ENCODE measurements around the gene METTL9.

Gene METTL9

DNA sequence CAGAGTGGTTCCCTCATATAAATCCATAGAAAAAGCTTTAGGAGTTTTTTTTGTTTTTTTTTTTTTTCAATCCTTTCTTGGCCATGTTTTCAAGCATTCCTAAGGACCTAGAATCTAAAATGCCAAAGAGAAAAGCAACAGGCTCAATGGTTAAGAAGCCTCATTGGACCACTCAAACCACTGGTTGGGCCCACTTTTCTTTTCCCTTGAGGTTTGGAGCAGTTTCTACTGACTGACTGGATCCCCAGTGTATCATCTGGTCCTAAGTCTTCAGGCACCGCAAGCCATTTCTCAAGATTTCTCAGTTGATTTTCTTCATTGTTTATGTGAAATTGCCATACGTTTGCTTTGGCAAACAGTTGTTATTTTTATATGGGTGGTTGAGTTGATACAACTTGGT lies 14.4 kb downstream of the METTL9 start:
- in situ Hi-C loops (cut with HindIII; ENCODE audit: low sequenced_read_pairs): no loop called here
- DNase-seq (ENCODE audit: low read depth, low spot score): peak; percentile 6
- no peak overlapping the region for H3K4me3 ChIP-seq (ENCODE audit: low read depth, low read length)
- TF ChIP-seq CTCF (IDR thresholded peaks at IDR 0.05; ENCODE audit: low read depth, low read length): no peak

GRCh38 chr16:21614896-21615295 lies 15.5 kb downstream of the METTL9 start:
- TF ChIP-seq CTCF (IDR thresholded peaks at IDR 0.05; ENCODE audit: low read depth, low read length): no peak
- in situ Hi-C loops (cut with HindIII; ENCODE audit: low sequenced_read_pairs): no loop called here

DNA sequence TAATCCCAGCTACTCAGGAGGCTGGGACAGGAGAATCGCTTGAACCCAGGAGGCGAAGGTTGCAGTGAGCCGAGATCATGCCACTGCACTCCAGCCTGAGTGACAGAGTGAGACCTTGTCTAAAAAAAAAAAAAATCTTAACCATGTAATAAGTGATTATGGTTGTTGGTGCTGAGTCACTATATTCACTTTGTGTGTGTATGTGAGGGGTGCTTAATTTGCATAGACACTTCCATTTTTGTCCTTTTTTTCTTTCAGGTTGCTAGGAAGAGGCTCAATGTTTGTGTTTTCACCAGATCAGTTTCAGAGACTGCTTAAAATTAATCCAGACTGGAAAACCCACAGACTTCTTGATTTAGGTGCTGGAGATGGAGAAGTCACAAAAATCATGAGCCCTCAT lies 18.2 kb downstream of the METTL9 start:
- no peak for DNase-seq (ENCODE audit: low read depth, low spot score)
- in situ Hi-C loops (cut with HindIII; ENCODE audit: low sequenced_read_pairs): no loop called here
- H3K4me3 ChIP-seq (ENCODE audit: low read depth, low read length): no peak overlapping the region
- no peak for TF ChIP-seq CTCF (IDR thresholded peaks at IDR 0.05; ENCODE audit: low read depth, low read length)

More at GRCh38 chr16:21614896-21615295, 15.5 kb downstream of the METTL9 start:
- no peak overlapping the region for H3K4me3 ChIP-seq (ENCODE audit: low read depth, low read length)
- no peak for DNase-seq (ENCODE audit: low read depth, low spot score)

DNA sequence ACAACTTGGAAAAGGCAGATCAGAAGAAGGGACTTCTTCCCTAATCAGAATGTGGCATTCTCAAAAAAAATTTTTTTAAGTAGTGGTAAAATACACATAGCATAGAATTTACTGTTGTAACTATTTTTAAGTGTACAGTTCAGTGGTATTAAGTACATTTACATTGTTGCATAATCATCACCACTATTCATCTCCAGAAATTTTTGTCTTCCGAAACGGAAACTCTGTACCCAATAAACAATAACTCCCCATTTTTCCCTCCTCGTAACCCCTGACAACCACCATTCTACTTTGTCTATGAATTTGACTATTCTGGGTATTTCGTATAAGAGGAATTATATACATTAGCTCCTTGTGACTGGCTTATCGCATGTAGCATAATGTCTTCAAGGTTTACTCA lies 18.9 kb downstream of the METTL9 start:
- no peak overlapping the region for H3K4me3 ChIP-seq (ENCODE audit: low read depth, low read length)
- TF ChIP-seq CTCF (IDR thresholded peaks at IDR 0.05; ENCODE audit: low read depth, low read length): no peak
- in situ Hi-C loops (cut with HindIII; ENCODE audit: low sequenced_read_pairs): no loop called here
- DNase-seq (ENCODE audit: low read depth, low spot score): no peak

DNA sequence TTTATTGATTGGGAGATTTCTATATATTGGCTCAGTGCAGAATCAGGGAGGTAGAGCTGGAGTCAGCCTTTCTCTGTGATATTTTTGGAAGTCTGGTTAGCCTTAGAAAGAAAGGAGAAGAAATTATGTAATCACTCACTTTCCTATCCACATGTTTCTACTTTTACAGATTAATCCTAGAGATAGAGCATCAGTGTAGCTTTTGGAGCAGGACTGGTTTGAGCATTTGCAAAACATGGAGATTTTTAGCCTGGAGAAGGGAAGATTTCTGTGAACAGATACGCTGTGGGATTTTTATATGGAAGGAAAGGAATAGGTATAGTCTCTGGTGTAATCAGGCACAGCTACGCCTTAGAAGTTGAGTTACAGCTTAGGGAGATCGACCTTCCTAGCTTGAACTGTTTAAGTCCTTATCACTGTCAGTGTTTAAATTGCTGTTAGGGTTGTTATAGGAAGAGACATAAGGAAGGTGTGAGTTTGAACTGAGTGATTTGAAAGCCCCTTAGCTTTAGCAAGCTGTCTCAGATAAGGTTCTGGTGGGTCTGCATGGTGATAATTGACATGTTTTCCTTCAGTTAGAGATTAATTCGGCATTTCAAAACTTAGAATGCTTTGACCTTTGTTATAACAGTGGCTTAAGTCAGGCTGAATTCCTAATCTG lies 20.5 kb downstream of the METTL9 start:
- no peak for TF ChIP-seq CTCF (IDR thresholded peaks at IDR 0.05; ENCODE audit: low read depth, low read length)
- DNase-seq (ENCODE audit: low read depth, low spot score): no peak
- H3K4me3 ChIP-seq (ENCODE audit: low read depth, low read length): no peak overlapping the region
- in situ Hi-C loops (cut with HindIII; ENCODE audit: low sequenced_read_pairs): no loop called here

- DNase-seq (ENCODE audit: low read depth, low spot score): no peak
- TF ChIP-seq CTCF (IDR thresholded peaks at IDR 0.05; ENCODE audit: low read depth, low read length): no peak
- in situ Hi-C loops (cut with HindIII; ENCODE audit: low sequenced_read_pairs): no loop called here
These were observed 21.2 kb downstream of the METTL9 start for GRCh38 chr16:21620592-21620991.

More at GRCh38 chr16:21620592-21620991, 21.2 kb downstream of the METTL9 start:
- H3K4me3 ChIP-seq (ENCODE audit: low read depth, low read length): no peak overlapping the region

All from astrocyte of the spinal cord (primary cell).